GM15510 (cell line): Measurements from ENCODE around the gene ACOX2.

ENCODE experiments used
- POLR2A ChIP-seq: IDR thresholded peaks from 3 replicates; pipeline ENCODE4 v1.6.1; 2011; ENCODE audit warnings: borderline replicate concordance; ENCODE audit not compliant: insufficient read length; ENCODE audit errors: extremely low read depth

ACOX2 gene

DNA sequence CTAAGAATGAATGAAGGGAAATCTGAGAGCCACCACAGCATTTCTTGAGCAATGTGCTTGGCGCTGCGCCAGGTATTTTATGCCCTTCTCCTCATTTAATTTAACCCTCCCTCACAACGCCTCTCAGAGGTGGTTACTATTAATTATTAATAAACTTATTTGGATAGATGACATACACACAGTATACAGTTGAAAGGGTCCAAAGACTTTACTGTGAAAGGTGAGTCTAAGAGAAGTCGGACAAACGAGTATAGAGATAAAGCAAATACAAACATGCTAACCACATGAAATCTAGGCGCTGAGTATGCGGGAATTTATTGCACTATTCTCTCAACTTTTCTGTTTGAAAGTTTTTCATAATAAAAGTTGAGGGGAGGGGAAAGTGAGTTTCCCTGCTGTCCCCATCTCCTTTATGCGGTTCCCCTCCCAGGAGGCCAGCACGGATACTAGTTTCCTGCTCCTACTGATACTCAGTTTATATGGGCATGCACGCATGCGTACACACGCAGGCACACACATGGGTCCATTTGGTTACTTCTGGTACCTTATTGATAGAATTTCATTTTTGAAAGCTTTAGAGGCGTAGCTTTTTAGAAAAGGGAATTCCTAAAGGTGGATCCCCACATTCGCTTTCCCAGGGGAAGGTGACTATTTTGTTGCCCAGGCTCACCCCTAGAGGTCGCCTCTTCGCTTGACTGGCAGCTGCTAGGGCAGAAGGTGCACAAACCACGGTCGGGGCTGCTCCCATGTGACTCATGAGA lies 73.6 kb downstream of the ACOX2 start:
- no peak for TF ChIP-seq POLR2A

DNA sequence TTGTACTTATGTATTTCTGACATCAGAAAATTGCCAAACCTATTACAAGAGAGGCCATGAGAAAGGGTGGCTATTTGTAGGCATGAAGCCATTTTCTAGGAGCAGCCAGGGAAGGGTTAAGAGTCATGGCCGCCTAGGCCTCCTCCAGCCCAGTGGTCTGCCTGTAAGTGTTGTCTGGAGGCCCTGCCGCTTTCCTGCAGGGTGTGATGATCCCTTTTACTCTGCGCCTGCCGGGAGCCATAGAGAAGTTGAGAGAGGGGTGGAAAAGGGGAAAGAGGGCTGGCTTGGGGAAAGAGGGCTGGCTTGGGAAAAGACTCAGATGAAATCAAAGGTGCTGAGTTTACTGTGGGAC lies 74.2 kb downstream of the ACOX2 start:
- no peak for TF ChIP-seq POLR2A

- no peak for TF ChIP-seq POLR2A
Measured at GRCh38 chr3:58459160-58459559, 77.8 kb downstream of the ACOX2 start.
